Activated naive CD8-positive, alpha-beta T cell treated with anti-CD3 and anti-CD28 coated beads, Interleukin-2, amount 10 ng/mL, durations not matched to agents 7 days and 5 days (primary cell): ENCODE data around the gene SNRNP27. TPM values are rescaled to one million over a fixed set of nuclear protein-coding genes. Genes with fewer than 3 reads are reported as not detected.

Source experiments
- ATAC-seq: fragments of 150-1000 bp; cut with Tn5 transposase; one replicate; pipeline ENCODE4 v1.10.0; 2021; ENCODE audit warnings: low read depth, moderate library complexity
- POLR2A ChIA-PET: fragments of 350-600 bp; sonication (Branson Sonifier 250); formaldehyde crosslinking; loops from one replicate; lab custom pipeline; 2021; ENCODE audit warnings: antibody characterized with exemption; lab: Charles Lee
- DNase-seq: peaks from one replicate; pipeline ENCODE4 v3.0.0; 2021
- H3K27ac Mint-ChIP-seq: one replicate; pipeline ENCODE4 v1.8.0; 2022; ENCODE audit warnings: mild to moderate bottlenecking, mixed read lengths
- H3K27me3 Mint-ChIP-seq: one replicate; pipeline ENCODE4 v1.8.0; 2022; ENCODE audit warnings: mild to moderate bottlenecking, moderate library complexity, mixed read lengths
- H3K36me3 Mint-ChIP-seq: one replicate; pipeline ENCODE4 v1.8.0; 2021; ENCODE audit warnings: mild to moderate bottlenecking, mixed read lengths
- H3K4me1 Mint-ChIP-seq: one replicate; pipeline ENCODE4 v1.8.0; 2021; ENCODE audit warnings: mixed read lengths
- H3K4me3 Mint-ChIP-seq: one replicate; pipeline ENCODE4 v1.8.0; 2022; ENCODE audit warnings: mild to moderate bottlenecking, moderate library complexity, mixed read lengths
- H3K9me3 Mint-ChIP-seq: one replicate; pipeline ENCODE4 v1.8.0; 2021; ENCODE audit warnings: mixed read lengths
- total RNA-seq, 2 experiments: library from RNA; stranded (reverse); gene quantifications; one replicate each; pipeline ENCODE4 v1.2.3, GENCODE V29; 2021

The SNRNP27 gene
- total RNA-seq, 2 experiments from 2014 or later = 46.0 to 54.4 TPM

DNA sequence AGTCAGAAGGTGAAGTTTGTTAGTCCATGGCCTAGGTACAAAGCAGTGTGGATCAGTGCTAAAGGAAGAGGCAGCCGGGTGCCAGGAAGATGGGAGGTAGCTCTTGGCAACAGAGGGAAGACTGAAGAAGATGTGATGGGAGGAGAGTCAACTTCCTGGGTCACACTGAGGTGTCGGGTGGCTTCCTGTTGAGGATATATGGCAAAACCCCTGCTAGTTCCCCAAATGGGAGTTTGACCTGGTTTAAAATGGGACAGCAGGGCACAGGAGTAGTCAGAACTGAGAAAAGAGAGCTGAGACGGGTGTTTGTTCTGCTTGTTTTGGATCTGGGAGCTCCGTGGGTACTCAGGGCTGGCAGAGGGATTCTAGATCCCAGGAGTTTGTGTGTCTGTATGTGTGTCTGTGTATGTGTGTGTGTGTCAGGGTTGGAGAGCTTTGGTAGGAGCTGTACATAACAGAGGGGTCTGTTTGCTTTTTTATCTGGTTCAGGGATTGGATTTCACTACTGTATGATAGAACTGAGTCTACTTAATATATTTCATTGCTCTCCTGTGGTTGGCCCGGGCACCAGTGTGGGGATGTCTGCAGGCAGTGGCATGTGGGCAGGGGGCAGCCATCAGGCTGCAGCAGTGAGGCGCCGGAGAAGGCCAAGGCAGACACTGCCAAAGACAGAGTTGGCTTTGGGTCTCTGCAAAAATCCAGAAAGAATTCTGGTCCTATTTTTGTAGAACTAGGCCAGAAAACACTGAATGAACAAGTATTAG, 38.3 kb downstream of the SNRNP27 start:
- Mint-ChIP-seq H3K27ac (peak overlapping the region; percentile 71), H3K4me3 (no peak overlapping the region), H3K36me3 (peaks cover 35% of the 10 kb centered on the region), H3K9me3 (no peaks in the 10 kb centered on the region), H3K4me1 (peaks cover 15% of the 10 kb centered on the region), H3K27me3 (no peaks in the 10 kb centered on the region)
- DNase-seq (no peak), ATAC-seq (no peak)
- POLR2A ChIA-PET = interaction anchor here (0.5 to 1.4 kb wide), 3 partner anchors 8 to 143 kb away, joined by 3 to 4 read pairs (median 3); partner anchors contain the start of gene MXD1

GRCh38 chr2:69932596-69932922, 38.8 kb downstream of the SNRNP27 start:
- H3K9me3 Mint-ChIP-seq = no peaks in the 10 kb centered on the region
- H3K4me1 Mint-ChIP-seq = peaks cover 14% of the 10 kb centered on the region
- no peak overlapping the region for H3K27ac Mint-ChIP-seq
- H3K4me3 Mint-ChIP-seq = no peak overlapping the region
- H3K27me3 Mint-ChIP-seq = no peaks in the 10 kb centered on the region
- no peak for DNase-seq
- ATAC-seq = no peak
- POLR2A ChIA-PET = interaction anchor here (1.3 to 1.4 kb wide), 2 partner anchors 13 to 18 kb away, joined by 4 read pairs; partner anchors contain the start of gene MXD1
- H3K36me3 Mint-ChIP-seq = peaks cover 35% of the 10 kb centered on the region

GRCh38 chr2:69933254-69933828, 39.6 kb downstream of the SNRNP27 start:
- POLR2A ChIA-PET = interaction anchor here (1.3 kb wide), 1 partner anchor 13 kb away, joined by 4 read pairs; no protein-coding TSS in a partner anchor
- Mint-ChIP-seq H3K36me3 (peaks cover 36% of the 10 kb centered on the region), H3K27ac (no peak overlapping the region)

DNA sequence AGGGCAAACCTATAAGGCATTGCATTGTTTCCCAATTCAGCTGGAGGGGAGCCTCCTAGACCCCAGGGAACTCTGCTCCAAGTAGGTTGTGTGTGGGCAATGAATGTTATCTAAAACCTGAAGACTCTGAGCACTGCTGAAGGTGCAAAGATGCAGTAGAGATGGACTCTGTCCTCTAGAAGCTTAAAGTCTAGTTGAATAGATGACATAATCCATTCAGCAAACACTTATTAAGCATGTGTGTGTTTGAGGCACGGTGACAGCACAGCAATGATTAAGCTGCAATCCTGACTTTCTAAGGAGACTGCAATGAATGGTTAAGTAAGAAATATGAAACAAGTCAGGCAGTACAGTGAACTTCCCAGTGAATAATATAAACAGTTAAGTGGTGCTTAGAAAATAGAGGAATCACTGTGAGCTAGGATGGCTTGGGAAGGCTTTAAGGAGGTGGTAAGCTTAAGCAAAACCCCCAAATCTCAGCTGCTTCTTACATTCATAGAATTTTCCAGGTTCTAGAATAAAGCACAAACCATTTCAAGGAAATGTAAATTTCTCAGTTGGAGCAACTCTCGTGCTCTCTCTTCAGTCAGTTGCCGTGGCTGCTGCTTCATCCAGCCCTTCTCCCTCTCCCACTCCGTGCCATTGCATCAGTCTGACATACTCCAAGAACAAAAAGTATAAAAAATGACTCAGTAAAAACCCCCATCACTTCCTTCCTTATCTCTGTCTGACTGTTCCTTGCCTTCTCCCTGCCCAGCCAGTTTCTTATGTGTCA, 40.3 kb downstream of the SNRNP27 start:
- Mint-ChIP-seq H3K4me1 (peaks cover 14% of the 10 kb centered on the region), H3K27me3 (no peaks in the 10 kb centered on the region), H3K36me3 (peaks cover 42% of the 10 kb centered on the region), H3K27ac (no peak overlapping the region), H3K9me3 (no peaks in the 10 kb centered on the region), H3K4me3 (no peak overlapping the region)
- POLR2A ChIA-PET = interaction anchor here (1.3 to 1.5 kb wide), 2 partner anchors 12 kb away, joined by 4 read pairs; no protein-coding TSS in a partner anchor
- no peak for DNase-seq
- no peak for ATAC-seq

More at GRCh38 chr2:69933254-69933828, 39.6 kb downstream of the SNRNP27 start:
- Mint-ChIP-seq H3K27me3 (no peaks in the 10 kb centered on the region), H3K4me3 (no peak overlapping the region), H3K4me1 (peaks cover 14% of the 10 kb centered on the region), H3K9me3 (no peaks in the 10 kb centered on the region)
- ATAC-seq (no peak), DNase-seq (no peak)

DNA sequence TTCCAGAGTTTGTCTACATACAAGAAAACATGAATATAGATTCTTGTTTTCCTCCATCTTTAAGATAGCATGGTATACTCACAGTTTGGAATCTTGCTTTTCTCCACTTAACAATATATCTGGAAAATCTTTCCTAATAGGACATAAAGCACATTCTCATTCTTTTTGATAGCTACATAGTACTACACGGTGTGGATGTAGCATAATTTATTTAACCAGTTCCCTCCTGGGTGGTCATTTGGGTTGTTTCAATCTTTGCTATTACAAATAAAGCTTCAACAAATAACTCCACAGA, 40.8 kb downstream of the SNRNP27 start:
- Mint-ChIP-seq H3K9me3 (no peaks in the 10 kb centered on the region), H3K4me1 (peaks cover 14% of the 10 kb centered on the region), H3K36me3 (peaks cover 41% of the 10 kb centered on the region), H3K27me3 (no peaks in the 10 kb centered on the region), H3K27ac (no peak overlapping the region), H3K4me3 (no peak overlapping the region)
- ATAC-seq (no peak), DNase-seq (no peak)
- POLR2A ChIA-PET = interaction anchor here (0.6 to 1.5 kb wide), 2 partner anchors 11 to 32 kb away, joined by 4 read pairs; no protein-coding TSS in a partner anchor

GRCh38 chr2:69935011-69935410, 41.3 kb downstream of the SNRNP27 start:
- peaks cover 14% of the 10 kb centered on the region for H3K4me1 Mint-ChIP-seq
- peaks cover 40% of the 10 kb centered on the region for H3K36me3 Mint-ChIP-seq
- DNase-seq (no peak), ATAC-seq (no peak)
- H3K27ac Mint-ChIP-seq = no peak overlapping the region
- POLR2A ChIA-PET = interaction anchor here (0.6 to 1.5 kb wide), 2 partner anchors 11 to 33 kb away, joined by 4 read pairs; no protein-coding TSS in a partner anchor
- no peaks in the 10 kb centered on the region for H3K9me3 Mint-ChIP-seq
- H3K4me3 Mint-ChIP-seq = no peak overlapping the region
- no peaks in the 10 kb centered on the region for H3K27me3 Mint-ChIP-seq

GRCh38 chr2:69936906-69937305, 43.1 kb downstream of the SNRNP27 start:
- Mint-ChIP-seq H3K4me1 (peaks cover 10% of the 10 kb centered on the region), H3K36me3 (peaks cover 36% of the 10 kb centered on the region), H3K27me3 (no peaks in the 10 kb centered on the region), H3K4me3 (no peak overlapping the region), H3K27ac (no peak overlapping the region), H3K9me3 (no peaks in the 10 kb centered on the region)
- DNase-seq = no peak
- ATAC-seq = no peak
- POLR2A ChIA-PET = no interaction called here

DNA sequence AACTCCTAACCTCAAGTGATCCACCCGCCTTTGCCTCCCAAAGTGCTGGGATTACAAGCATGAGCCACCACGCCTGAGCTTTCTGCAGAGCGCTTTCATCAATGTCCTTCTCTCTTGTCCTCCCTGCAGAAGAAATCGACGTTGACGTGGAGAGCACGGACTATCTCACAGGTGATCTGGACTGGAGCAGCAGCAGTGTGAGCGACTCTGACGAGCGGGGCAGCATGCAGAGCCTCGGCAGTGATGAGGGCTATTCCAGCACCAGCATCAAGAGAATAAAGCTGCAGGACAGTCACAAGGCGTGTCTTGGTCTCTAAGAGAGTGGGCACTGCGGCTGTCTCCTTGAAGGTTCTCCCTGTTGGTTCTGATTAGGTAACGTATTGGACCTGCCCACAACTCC, 44.2 kb downstream of the SNRNP27 start:
- Mint-ChIP-seq H3K4me1 (peaks cover 6% of the 10 kb centered on the region), H3K27me3 (no peaks in the 10 kb centered on the region), H3K9me3 (no peaks in the 10 kb centered on the region), H3K36me3 (peaks cover 32% of the 10 kb centered on the region), H3K27ac (no peak overlapping the region), H3K4me3 (no peak overlapping the region)
- no peak for ATAC-seq
- DNase-seq = no peak
- POLR2A ChIA-PET = interaction anchor here (0.8 to 1.3 kb wide), 2 partner anchors 9 to 23 kb away, joined by 3 read pairs; partner anchors contain the start of gene MXD1

- Mint-ChIP-seq H3K27ac (no peak overlapping the region), H3K4me3 (no peak overlapping the region), H3K9me3 (no peaks in the 10 kb centered on the region), H3K27me3 (no peaks in the 10 kb centered on the region), H3K4me1 (no peaks in the 10 kb centered on the region), H3K36me3 (peaks cover 37% of the 10 kb centered on the region)
- POLR2A ChIA-PET = interaction anchor here (0.6 to 0.7 kb wide), 2 partner anchors 8 to 20 kb away, joined by 3 to 4 read pairs; no protein-coding TSS in a partner anchor
- no peak for DNase-seq
- ATAC-seq = no peak
These were observed 46.0 kb downstream of the SNRNP27 start for GRCh38 chr2:69939722-69940121.

DNA sequence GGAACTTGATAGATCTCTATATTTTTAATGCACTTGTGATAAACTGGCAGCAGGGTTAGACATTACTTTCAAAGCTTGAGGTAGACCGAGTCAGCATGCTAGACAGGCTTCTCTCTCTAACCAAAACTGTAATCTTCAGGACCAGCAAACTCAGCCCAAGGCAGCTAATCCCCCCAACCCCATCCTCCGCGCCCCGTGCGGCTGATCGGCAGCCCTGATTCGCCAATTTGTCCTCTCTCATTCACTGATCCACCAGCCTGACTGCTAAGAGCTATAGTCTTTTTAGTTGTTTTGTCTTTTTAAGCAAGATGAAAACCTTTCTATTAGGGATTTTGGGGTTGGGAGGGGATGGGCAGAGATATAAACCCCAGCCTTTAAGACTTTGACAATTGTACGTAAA, 46.9 kb downstream of the SNRNP27 start:
- ATAC-seq (no peak), DNase-seq (no peak)
- POLR2A ChIA-PET = interaction anchor here (0.7 kb wide), 1 partner anchor 21 kb away, joined by 4 read pairs; no protein-coding TSS in a partner anchor
- Mint-ChIP-seq H3K36me3 (peaks cover 31% of the 10 kb centered on the region), H3K27me3 (no peaks in the 10 kb centered on the region), H3K4me3 (no peak overlapping the region), H3K27ac (no peak overlapping the region), H3K9me3 (no peaks in the 10 kb centered on the region), H3K4me1 (peaks cover 4% of the 10 kb centered on the region)

GRCh38 chr2:69943000-69943842, 49.5 kb downstream of the SNRNP27 start:
- ATAC-seq = no peak
- Mint-ChIP-seq H3K36me3 (peaks cover 19% of the 10 kb centered on the region), H3K4me1 (peaks cover 23% of the 10 kb centered on the region), H3K4me3 (no peak overlapping the region), H3K27ac (no peak overlapping the region), H3K27me3 (no peaks in the 10 kb centered on the region), H3K9me3 (no peaks in the 10 kb centered on the region)
- no peak for DNase-seq
- POLR2A ChIA-PET = no interaction called here

DNA sequence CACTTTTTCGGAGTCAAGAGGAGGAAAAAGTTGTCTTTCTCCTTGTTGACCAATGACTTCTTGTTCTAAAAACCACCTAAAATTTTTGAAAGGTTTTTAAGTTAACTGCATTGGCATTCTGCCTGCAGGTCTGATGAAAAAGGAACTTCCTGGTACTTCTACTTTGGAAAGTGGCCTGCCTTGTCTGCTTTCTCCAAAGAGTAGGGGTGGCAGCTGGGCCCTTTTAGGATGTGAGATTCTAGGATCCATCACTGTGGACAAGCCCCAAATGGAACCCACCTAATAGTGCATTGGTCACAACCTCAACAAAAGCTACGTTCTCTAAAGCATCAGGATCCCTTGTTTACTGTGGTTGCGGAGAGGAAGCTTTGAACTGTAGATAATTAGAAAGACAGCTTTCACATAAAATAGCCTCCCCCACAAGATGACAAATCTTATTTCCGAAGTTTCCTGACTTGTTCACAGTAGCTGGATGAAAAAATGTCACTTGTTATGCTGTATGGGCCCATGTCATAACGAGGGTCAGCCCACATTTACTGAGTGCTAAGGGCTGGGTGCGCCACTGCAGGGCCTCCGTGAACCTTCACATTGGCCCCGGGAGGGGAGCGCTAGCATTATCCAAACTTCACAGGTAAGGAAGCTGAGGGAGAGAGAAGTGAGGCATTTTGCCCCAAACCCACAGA, 50.2 kb downstream of the SNRNP27 start:
- H3K9me3 Mint-ChIP-seq = no peaks in the 10 kb centered on the region
- no peak for ATAC-seq
- peaks cover 12% of the 10 kb centered on the region for H3K36me3 Mint-ChIP-seq
- peaks cover 2% of the 10 kb centered on the region for H3K27me3 Mint-ChIP-seq
- peaks cover 24% of the 10 kb centered on the region for H3K4me1 Mint-ChIP-seq
- POLR2A ChIA-PET = interaction anchor here (1.2 kb wide), 1 partner anchor 199 kb away, joined by 4 read pairs; no protein-coding TSS in a partner anchor
- H3K4me3 Mint-ChIP-seq = no peak overlapping the region
- no peak for DNase-seq
- no peak overlapping the region for H3K27ac Mint-ChIP-seq
